Measurements from ENCODE around the gene ID4.

The ID4 gene

DNA sequence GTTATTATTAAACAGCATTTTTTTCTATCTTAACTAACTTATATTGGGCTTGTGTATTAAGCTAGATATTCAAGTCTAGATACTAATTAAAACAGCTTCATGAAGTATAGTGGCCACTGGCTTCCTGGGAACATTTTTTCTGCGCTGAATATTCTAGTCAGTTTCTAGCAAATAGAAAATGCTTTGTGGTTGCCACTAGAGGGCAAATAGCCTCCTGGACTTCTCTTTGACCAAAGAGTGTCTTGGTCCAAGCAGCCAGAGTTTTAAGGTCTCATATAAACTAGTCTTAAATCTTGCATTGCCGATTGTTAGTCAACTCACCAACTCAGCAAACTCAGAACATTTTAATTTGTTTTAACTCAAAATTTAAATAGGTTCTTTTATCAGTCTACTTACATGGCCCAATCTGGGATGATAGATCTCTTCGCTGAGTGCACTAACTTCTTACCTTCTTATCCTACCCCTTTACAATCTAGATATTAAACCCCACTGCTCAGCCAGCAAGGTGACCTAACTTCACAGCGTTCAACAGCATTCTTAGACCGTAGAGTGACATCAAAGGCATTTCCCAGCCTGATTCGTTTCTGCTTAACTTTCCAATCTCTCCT lies 24.6 kb upstream of the ID4 start:
- Mint-ChIP-seq H3K9me3 (peaks cover 1% of the 10 kb centered on the region), H3K27ac (no peak overlapping the region), H3K36me3 (no peaks in the 10 kb centered on the region), H3K27me3 (no peaks in the 10 kb centered on the region), H3K4me1 (no peaks in the 10 kb centered on the region), H3K4me3 (no peak overlapping the region)
- ATAC-seq (ENCODE audit: low read depth) (no peak), DNase-seq (ENCODE audit: low spot score in 2 of 2) (no peak)

DNA sequence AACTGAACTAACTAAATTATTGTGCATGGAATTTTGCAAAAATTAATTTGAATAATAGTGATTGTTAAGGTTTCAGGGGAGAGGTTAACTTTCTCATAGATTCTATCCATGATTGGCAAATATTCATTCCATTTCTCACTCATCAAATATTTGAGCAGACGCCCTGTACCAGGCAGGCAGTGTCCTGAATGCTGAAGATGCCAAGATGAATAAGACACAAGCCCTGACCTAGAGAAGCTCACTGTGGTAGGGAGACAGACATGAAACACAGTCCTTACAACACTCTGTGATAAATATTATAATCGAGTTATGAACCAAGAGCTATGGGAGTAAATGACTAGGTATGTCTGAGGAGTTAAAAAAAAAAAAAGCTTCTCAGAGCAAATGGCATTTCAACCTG lies 18.4 kb upstream of the ID4 start:
- no peaks in the 10 kb centered on the region for H3K27me3 Mint-ChIP-seq
- H3K36me3 Mint-ChIP-seq = no peaks in the 10 kb centered on the region
- ATAC-seq (ENCODE audit: low read depth) = no peak
- no peak for DNase-seq (ENCODE audit: low spot score in 2 of 2)
- H3K4me3 Mint-ChIP-seq = no peak overlapping the region
- H3K4me1 Mint-ChIP-seq = no peaks in the 10 kb centered on the region
- no peak overlapping the region for H3K27ac Mint-ChIP-seq
- H3K9me3 Mint-ChIP-seq = peaks cover 8% of the 10 kb centered on the region

DNA sequence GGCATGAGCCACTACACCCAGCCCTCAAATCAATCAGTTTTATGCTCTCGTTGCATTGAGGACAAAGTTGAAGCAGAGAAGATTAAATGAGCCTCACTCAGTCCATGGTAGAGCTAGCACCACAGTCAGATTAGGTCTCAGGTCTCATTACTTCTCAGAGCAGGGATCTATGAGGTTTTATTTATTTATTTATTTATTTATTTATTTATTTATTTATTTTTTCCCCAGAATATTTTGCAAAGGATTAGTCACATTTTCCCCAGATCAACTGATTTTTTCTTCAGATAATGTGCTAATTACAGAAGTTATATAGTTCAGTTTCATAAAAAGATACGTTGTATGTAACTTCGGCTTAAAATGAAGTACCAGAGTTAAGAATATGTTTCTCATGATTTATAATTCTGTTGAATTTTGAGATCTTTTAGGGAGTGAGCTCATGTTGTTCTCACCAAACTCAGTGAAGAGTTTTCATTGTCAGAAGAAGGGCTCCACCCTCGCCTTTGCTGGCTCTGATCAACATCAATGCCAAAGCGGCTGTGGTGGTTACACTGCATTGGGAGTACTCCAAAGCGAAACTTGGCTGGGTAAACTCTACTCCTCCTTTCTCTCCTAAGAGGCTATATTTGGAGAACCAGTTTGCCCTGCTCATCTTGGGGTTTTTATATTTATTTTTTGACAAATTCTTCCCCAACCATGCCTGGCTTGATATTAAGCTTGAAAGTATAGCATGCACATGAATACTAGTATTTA lies 12.9 kb upstream of the ID4 start:
- Mint-ChIP-seq H3K4me1 (no peaks in the 10 kb centered on the region), H3K27me3 (no peaks in the 10 kb centered on the region), H3K4me3 (no peak overlapping the region), H3K9me3 (peaks cover 13% of the 10 kb centered on the region), H3K27ac (no peak overlapping the region), H3K36me3 (peaks cover 1% of the 10 kb centered on the region)
- no peak for DNase-seq (ENCODE audit: low spot score in 2 of 2)
- ATAC-seq (ENCODE audit: low read depth) = no peak

DNA sequence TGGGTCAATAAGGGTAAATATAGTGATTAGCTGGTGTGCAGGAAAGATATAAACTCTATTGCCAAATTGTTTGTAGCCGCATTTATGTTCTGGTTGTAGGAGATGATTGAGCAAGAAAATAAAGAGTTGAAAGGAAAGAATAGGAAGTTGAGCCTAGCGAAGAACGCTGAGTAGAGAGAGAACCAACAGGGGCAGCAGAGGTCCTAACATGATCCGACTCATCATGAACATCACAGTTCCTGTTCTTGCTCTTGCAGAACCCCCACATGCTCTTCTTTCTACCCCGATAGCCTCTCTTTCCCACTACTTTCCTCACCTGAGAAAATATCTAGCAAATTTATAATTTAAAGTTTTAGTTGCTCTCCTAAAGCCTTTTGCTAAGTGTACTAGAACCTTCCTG lies 9.9 kb upstream of the ID4 start:
- H3K4me1 Mint-ChIP-seq = no peaks in the 10 kb centered on the region
- peaks cover 9% of the 10 kb centered on the region for H3K9me3 Mint-ChIP-seq
- no peak overlapping the region for H3K4me3 Mint-ChIP-seq
- no peaks in the 10 kb centered on the region for H3K27me3 Mint-ChIP-seq
- ATAC-seq (ENCODE audit: low read depth) (no peak), DNase-seq (ENCODE audit: low spot score in 2 of 2) (no peak)
- no peak overlapping the region for H3K27ac Mint-ChIP-seq
- H3K36me3 Mint-ChIP-seq = peaks cover 1% of the 10 kb centered on the region

DNA sequence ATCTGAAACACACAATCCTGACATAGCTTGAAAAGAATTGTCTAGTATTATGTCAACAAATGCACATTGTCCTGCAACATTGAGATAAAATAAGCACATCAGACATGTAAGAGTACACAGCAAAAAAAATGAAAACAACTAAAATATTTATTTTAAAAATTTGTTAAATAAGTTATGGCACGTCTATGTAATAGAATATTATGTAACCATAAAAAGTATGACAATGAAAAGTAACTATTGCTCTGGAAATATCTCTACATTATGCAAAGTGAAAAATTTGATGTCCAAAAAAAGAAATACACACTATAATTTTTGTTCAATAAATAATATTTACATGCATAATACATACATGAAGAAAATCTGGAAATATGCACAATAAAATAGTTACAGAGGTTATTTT lies 9.3 kb upstream of the ID4 start:
- Mint-ChIP-seq H3K27me3 (no peaks in the 10 kb centered on the region), H3K9me3 (peaks cover 8% of the 10 kb centered on the region), H3K4me3 (no peak overlapping the region), H3K4me1 (no peaks in the 10 kb centered on the region), H3K36me3 (peaks cover 1% of the 10 kb centered on the region), H3K27ac (no peak overlapping the region)
- DNase-seq (ENCODE audit: low spot score in 2 of 2) (no peak), ATAC-seq (ENCODE audit: low read depth) (no peak)

DNA sequence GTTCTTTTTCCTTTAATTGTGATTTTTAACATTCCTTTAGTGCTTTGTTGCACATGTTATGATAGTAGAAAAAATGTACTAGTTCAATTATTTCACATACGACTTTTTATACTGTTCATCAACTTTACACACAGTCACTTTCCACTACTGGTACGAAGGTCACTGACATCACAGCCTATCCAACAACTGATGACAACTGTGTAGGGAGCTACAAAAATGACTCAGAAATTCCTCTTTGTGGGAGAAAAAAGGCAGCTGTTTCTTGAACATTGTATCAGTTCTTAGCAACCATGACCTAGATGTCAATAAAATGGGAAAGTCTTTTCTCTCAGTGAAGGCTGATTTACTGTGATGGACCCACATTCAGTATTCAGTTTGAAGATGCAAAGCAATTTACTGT lies 7.0 kb upstream of the ID4 start:
- H3K4me1 Mint-ChIP-seq = no peaks in the 10 kb centered on the region
- H3K4me3 Mint-ChIP-seq = no peak overlapping the region
- no peak for DNase-seq (ENCODE audit: low spot score in 2 of 2)
- H3K27me3 Mint-ChIP-seq = peaks cover 4% of the 10 kb centered on the region
- no peak for ATAC-seq (ENCODE audit: low read depth)
- H3K36me3 Mint-ChIP-seq = peaks cover 1% of the 10 kb centered on the region
- no peak overlapping the region for H3K27ac Mint-ChIP-seq
- peaks cover 5% of the 10 kb centered on the region for H3K9me3 Mint-ChIP-seq

DNA sequence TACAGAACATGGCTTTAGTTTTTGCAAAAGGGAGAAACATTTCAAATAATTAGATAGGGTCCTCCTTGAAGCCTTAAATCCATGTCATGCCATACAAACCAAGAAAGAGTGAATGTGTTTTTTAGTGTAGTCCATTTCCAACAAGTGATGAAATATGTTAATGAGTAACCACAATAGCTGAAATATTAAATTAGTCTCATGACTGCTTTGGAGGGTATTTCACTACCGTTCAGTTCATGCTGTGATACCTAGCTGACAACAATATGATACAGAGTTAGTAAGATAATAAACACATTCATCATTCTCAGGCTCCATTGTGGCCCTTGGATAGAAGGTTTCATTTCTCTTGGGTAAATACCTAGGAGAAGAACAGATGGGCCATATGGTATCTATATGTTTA lies 5.8 kb upstream of the ID4 start:
- peaks cover 5% of the 10 kb centered on the region for H3K27me3 Mint-ChIP-seq
- peaks cover 5% of the 10 kb centered on the region for H3K9me3 Mint-ChIP-seq
- no peaks in the 10 kb centered on the region for H3K4me1 Mint-ChIP-seq
- no peak overlapping the region for H3K27ac Mint-ChIP-seq
- H3K36me3 Mint-ChIP-seq = peaks cover 1% of the 10 kb centered on the region
- ATAC-seq (ENCODE audit: low read depth) (no peak), DNase-seq (ENCODE audit: low spot score in 2 of 2) (no peak)
- H3K4me3 Mint-ChIP-seq = no peak overlapping the region

DNA sequence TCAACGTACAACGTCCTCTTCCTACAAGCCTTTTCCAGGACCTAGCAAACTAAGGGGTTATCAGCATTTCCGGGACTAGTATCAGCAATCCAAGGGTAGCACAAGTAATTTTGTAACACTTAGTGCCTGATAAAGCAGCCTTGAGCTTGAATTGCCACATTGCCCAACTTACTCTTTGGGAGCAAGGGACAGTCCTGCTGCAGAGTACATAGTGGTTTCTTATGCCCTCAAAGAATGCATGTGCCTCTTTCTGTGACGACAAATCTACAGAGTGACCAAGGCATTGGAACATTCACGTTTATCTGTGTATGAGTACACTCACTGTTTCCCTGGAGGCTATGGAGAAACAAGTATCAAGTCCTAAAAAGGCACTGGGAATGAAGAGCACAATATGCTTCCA lies 3.2 kb upstream of the ID4 start:
- Mint-ChIP-seq H3K36me3 (peaks cover 1% of the 10 kb centered on the region), H3K27ac (no peak overlapping the region), H3K27me3 (peaks cover 10% of the 10 kb centered on the region), H3K4me1 (peaks cover under 1% of the 10 kb centered on the region), H3K4me3 (no peak overlapping the region), H3K9me3 (peaks cover 2% of the 10 kb centered on the region)
- DNase-seq (ENCODE audit: low spot score in 2 of 2) (no peak), ATAC-seq (ENCODE audit: low read depth) (no peak)

DNA sequence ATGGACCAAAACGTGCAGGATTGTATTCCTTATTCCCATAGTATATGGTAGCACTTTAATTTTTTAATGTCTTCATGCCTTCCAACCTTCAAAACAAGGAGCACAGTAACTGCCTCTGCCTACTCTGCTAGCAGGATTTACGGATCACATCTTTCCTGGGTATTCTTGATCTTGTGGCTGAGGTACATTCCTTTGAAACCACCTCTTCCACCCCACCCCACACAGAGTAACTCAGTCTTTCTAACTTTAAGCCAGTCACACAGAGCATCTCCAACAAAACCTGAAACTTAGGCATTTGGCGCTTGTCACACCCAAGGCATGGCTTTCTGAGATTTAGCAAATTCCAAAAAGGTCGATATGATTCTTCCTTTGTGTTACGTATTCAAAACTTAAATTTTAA lies 2.3 kb upstream of the ID4 start:
- DNase-seq (ENCODE audit: low spot score in 2 of 2) (no peak), ATAC-seq (ENCODE audit: low read depth) (no peak)
- H3K27ac Mint-ChIP-seq = no peak overlapping the region
- peaks cover 3% of the 10 kb centered on the region for H3K4me1 Mint-ChIP-seq
- peaks cover 1% of the 10 kb centered on the region for H3K36me3 Mint-ChIP-seq
- peaks cover 15% of the 10 kb centered on the region for H3K27me3 Mint-ChIP-seq
- peaks cover 2% of the 10 kb centered on the region for H3K9me3 Mint-ChIP-seq
- H3K4me3 Mint-ChIP-seq = no peak overlapping the region

DNA sequence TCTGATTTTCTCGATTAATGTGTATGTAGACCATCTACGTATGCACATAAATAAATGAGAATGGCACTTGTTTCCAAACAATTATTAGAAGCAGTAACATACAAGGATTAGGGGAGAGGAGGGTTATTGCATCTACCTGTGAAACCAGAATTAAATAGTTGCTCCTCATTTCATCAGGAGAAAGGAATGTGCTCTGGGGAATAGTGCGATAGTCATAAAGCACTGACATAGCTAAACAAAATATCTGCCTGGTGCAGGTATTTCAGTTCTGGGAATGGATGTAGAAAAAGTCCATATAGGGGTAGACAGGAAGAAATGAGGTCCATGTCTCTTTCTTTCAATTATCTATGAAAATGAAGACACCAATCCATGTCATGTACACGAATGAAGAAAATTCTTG lies 1.6 kb upstream of the ID4 start:
- Mint-ChIP-seq H3K4me1 (peaks cover 3% of the 10 kb centered on the region), H3K27ac (no peak overlapping the region)

DNA sequence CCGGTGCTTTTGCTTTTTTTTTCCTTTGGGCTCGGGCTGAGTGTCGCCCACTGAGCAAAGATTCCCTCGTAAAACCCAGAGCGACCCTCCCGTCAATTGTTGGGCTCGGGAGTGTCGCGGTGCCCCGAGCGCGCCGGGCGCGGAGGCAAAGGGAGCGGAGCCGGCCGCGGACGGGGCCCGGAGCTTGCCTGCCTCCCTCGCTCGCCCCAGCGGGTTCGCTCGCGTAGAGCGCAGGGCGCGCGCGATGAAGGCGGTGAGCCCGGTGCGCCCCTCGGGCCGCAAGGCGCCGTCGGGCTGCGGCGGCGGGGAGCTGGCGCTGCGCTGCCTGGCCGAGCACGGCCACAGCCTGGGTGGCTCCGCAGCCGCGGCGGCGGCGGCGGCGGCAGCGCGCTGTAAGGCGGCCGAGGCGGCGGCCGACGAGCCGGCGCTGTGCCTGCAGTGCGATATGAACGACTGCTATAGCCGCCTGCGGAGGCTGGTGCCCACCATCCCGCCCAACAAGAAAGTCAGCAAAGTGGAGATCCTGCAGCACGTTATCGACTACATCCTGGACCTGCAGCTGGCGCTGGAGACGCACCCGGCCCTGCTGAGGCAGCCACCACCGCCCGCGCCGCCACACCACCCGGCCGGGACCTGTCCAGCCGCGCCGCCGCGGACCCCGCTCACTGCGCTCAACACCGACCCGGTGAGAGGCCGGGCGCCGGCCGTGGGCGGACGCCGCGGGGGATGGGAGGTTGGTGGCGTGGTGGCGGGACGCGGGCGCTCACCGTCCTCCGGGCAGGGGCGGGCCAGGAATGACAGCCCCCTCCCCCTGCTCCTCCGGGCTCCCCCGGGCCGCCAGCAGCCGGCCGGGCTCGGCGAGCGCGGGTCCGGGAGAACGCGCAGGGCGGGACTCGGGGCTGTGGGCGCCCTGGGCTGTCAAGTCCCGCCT lies 606 bp downstream of the ID4 start:
- peaks cover 3% of the 10 kb centered on the region for H3K4me1 Mint-ChIP-seq
- peaks cover 1% of the 10 kb centered on the region for H3K36me3 Mint-ChIP-seq
- peaks cover 18% of the 10 kb centered on the region for H3K27me3 Mint-ChIP-seq
- no peak overlapping the region for H3K4me3 Mint-ChIP-seq
- ATAC-seq (ENCODE audit: low read depth) (no peak), DNase-seq (ENCODE audit: low spot score in 2 of 2) (peak in 1 of 2 donors; percentile 0)
- no peak overlapping the region for H3K27ac Mint-ChIP-seq
- H3K9me3 Mint-ChIP-seq = peaks cover 2% of the 10 kb centered on the region

More for the DNA sequence above, 1.6 kb upstream of the ID4 start:
- no peak overlapping the region for H3K4me3 Mint-ChIP-seq
- H3K9me3 Mint-ChIP-seq = peaks cover 2% of the 10 kb centered on the region
- H3K27me3 Mint-ChIP-seq = peaks cover 18% of the 10 kb centered on the region
- DNase-seq (ENCODE audit: low spot score in 2 of 2) (no peak), ATAC-seq (ENCODE audit: low read depth) (no peak)
- H3K36me3 Mint-ChIP-seq = peaks cover 1% of the 10 kb centered on the region

DNA sequence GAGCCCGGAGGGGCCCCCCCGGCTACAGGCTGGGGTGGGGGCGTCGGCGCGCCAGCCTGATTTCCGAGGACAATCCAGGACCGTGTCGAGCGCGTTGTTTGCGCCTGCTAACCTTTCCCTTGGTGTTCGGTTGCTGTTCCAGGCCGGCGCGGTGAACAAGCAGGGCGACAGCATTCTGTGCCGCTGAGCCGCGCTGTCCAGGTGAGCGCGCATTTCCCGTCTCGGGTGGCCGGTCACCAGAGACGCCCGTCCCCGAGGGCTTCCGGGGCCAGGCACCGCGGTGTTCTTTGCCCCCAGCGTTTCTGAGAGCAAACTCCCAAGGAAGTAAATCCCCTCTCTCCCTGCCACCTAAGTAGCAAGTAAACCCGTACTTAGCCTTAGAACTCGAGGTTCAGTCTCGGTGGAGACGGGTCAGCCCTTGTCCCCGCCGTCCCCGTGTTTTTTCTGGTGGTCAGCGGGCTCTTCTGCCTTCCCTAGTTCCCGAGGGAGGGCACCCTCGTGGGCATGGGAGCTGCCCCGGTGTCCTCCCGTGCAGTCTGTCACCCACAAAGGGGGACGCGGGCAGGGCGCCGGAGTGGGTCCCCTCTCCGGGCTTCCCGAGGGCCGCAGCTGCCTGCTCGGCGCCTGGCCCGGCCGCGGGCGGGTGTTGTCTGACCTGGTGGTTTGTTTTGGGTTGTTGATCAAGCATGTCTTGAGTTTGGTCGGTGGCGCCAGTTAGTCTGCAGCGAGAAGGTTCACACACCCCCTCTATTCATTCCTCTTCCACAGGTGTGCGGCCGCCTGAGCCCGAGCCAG lies 1.5 kb downstream of the ID4 start:
- Mint-ChIP-seq H3K9me3 (peaks cover 2% of the 10 kb centered on the region), H3K36me3 (peaks cover 1% of the 10 kb centered on the region), H3K4me1 (peaks cover 3% of the 10 kb centered on the region), H3K4me3 (no peak overlapping the region), H3K27me3 (peaks cover 18% of the 10 kb centered on the region), H3K27ac (no peak overlapping the region)
- ATAC-seq (ENCODE audit: low read depth) (no peak), DNase-seq (ENCODE audit: low spot score in 2 of 2) (no peak)

DNA sequence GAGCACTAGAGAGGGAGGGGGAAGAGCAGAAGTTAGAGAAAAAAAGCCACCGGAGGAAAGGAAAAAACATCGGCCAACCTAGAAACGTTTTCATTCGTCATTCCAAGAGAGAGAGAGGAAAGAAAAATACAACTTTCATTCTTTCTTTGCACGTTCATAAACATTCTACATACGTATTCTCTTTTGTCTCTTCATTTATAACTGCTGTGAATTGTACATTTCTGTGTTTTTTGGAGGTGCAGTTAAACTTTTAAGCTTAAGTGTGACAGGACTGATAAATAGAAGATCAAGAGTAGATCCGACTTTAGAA lies 2.0 kb downstream of the ID4 start:
- Mint-ChIP-seq H3K27ac (no peak overlapping the region), H3K36me3 (peaks cover 1% of the 10 kb centered on the region), H3K4me1 (peaks cover 3% of the 10 kb centered on the region), H3K9me3 (peaks cover 2% of the 10 kb centered on the region), H3K27me3 (peaks cover 14% of the 10 kb centered on the region), H3K4me3 (no peak overlapping the region)
- ATAC-seq (ENCODE audit: low read depth) = no peak
- no peak for DNase-seq (ENCODE audit: low spot score in 2 of 2)

DNA sequence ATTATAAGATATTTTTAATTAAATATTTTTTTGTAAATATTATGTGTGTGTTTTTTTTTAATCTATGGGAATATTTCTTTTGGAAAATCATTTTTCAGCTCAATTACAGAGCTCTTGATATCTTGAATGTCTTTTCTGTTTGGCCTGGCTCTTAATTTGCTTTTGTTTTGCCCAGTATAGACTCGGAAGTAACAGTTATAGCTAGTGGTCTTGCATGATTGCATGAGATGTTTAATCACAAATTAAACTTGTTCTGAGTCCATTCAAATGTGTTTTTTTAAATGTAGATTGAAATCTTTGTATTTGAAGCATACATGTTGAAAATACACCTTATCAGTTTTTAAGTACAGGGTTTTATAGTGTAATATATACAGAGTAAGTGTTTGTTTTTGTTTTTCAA lies 2.6 kb downstream of the ID4 start:
- H3K4me3 Mint-ChIP-seq = no peak overlapping the region
- ATAC-seq (ENCODE audit: low read depth) (no peak), DNase-seq (ENCODE audit: low spot score in 2 of 2) (no peak)
- peaks cover 1% of the 10 kb centered on the region for H3K36me3 Mint-ChIP-seq
- peaks cover 5% of the 10 kb centered on the region for H3K9me3 Mint-ChIP-seq
- H3K4me1 Mint-ChIP-seq = peaks cover 3% of the 10 kb centered on the region
- peaks cover 18% of the 10 kb centered on the region for H3K27me3 Mint-ChIP-seq
- no peak overlapping the region for H3K27ac Mint-ChIP-seq
